HepG2 (cell line): ENCODE measurements around the gene IFNA17. TPM values are rescaled to one million over a fixed set of nuclear protein-coding genes. Genes with fewer than 3 reads are reported as not detected.

Source experiments
- ATAC-seq: fragments of 200-7000 bp; cut with Tn5 transposase; 3 replicates; pipeline ENCODE4 v1.9.1; 2020; ENCODE audit warnings: mild to moderate bottlenecking, moderate library complexity
- BruUV-seq: library from RNA; stranded (reverse); fragments of 400-500 nt; replicated peaks from 2 replicates; lab custom pipeline; 2021; lab: Mats Ljungman, UMichigan
- CTCF ChIA-PET: fragments of 300-600 bp; formaldehyde crosslinking; extraction: SDS; loops from one replicate; lab custom pipeline; 2021; ENCODE audit warnings: low total read pairs, inconsistent platforms, low intra/inter-chr PET ratio; lab: Yijun Ruan, JAX
- POLR2A ChIA-PET: fragments of 350-600 bp; sonication (Branson Sonifier 250); formaldehyde crosslinking; loops from one replicate; lab custom pipeline; 2020; ENCODE audit warnings: antibody characterized with exemption, inconsistent platforms; lab: Yijun Ruan, JAX
- DNase-seq: peaks from one replicate; pipeline ENCODE4 v3.0.0-alpha.2; 2015; ENCODE audit warnings: low spot score
- FAIRE-seq: peaks from 3 replicates; lab custom pipeline; 2011; peaks lifted over from hg19 to GRCh38; lab: Jason Lieb, UNC
- H2AFZ ChIP-seq: one replicate; pipeline ENCODE4 v1.6.1; 2011; ENCODE audit warnings: low read length, inconsistent platforms
- H3K27ac ChIP-seq: fragments of 300-600 bp; 3 replicates; pipeline ENCODE4 v1.8.0; 2011; ENCODE audit warnings: mixed run types, mild to moderate bottlenecking, mixed read lengths, low read length, inconsistent platforms; ENCODE audit not compliant: insufficient read depth; ENCODE audit errors: extremely low read length
- H3K27me3 ChIP-seq, 2 experiments: fragments of 200-600 bp in 1 of 2; 2 replicates in 1 of 2; 3 replicates in 1 of 2; pipeline versions ENCODE4 v1.6.0 to v1.8.0; 2011; ENCODE audit warnings: low read length in 2 of 2, mild to moderate bottlenecking in 2 of 2, moderate library complexity in 2 of 2, inconsistent platforms in 1 of 2; ENCODE audit not compliant: insufficient read depth in 2 of 2, control insufficient read depth in 1 of 2
- H3K36me3 ChIP-seq, 2 experiments: fragments of 200-600 bp in 1 of 2; replicated peaks in 1 of 2; 2 replicates in 1 of 2; 3 replicates in 1 of 2; pipeline versions ENCODE4 v1.5.1 to v1.8.0; 2011; ENCODE audit warnings: low read length in 2 of 2, inconsistent platforms in 1 of 2; ENCODE audit not compliant: insufficient read depth in 2 of 2, control insufficient read depth in 1 of 2
- H3K4me1 ChIP-seq: 2 replicates; pipeline ENCODE4 v1.5.1; 2012; ENCODE audit warnings: low read length, inconsistent platforms; ENCODE audit not compliant: insufficient read depth
- H3K4me2 ChIP-seq: 2 replicates; pipeline ENCODE4 v1.6.0; 2011; ENCODE audit warnings: low read depth, low read length, inconsistent platforms
- H3K4me3 ChIP-seq, 3 experiments: fragments of 200-600 bp in 1 of 3; sonication (generic), shearing (Covaris generic) in 1 of 3; replicated peaks in 1 of 3; 2 replicates each; pipeline ENCODE4 v1.5.1; 2011 to 2016; ENCODE audit warnings: low read length in 3 of 3, inconsistent platforms in 2 of 3, low read depth in 2 of 3, mild to moderate bottlenecking in 2 of 3, control low read depth in 1 of 3, mixed read lengths in 1 of 3; ENCODE audit not compliant: insufficient read depth in 1 of 3
- H3K79me2 ChIP-seq: one replicate; pipeline ENCODE4 v1.6.1; 2011; ENCODE audit warnings: low read length, inconsistent platforms; ENCODE audit not compliant: insufficient read depth
- H3K9ac ChIP-seq: 2 replicates; pipeline ENCODE4 v1.6.0; 2011; ENCODE audit warnings: mild to moderate bottlenecking, low read depth, low read length, inconsistent platforms; ENCODE audit not compliant: insufficient read depth
- H3K9me3 ChIP-seq: 2 replicates; pipeline ENCODE4 v1.5.1; 2012; ENCODE audit warnings: mild to moderate bottlenecking, low read length
- H4K20me1 ChIP-seq: 2 replicates; pipeline ENCODE4 v1.6.0; 2011; ENCODE audit warnings: inconsistent platforms, mild to moderate bottlenecking, low read length, moderate library complexity; ENCODE audit not compliant: insufficient read depth
- IKZF1 ChIP-seq: fragments of 450-650 bp; IDR thresholded peaks from 2 replicates; pipeline ENCODE4 v1.7.1; 2016
- ZBTB4 ChIP-seq: sonication (generic); formaldehyde crosslinking; IDR thresholded peaks from 2 replicates; pipeline ENCODE4 v1.4.0; 2020; ENCODE audit warnings: missing genetic modification reagents, mild to moderate bottlenecking, borderline replicate concordance
- ZNF549 ChIP-seq: sonication (generic); formaldehyde crosslinking; IDR thresholded peaks from 2 replicates; pipeline ENCODE4 v1.5.0; 2020; ENCODE audit warnings: missing genetic modification reagents
- ZSCAN9 ChIP-seq: IDR thresholded peaks from 2 replicates; pipeline ENCODE4 v1.6.1; 2016; ENCODE audit warnings: borderline replicate concordance
- WGBS: methylation state at CpG from one replicate; pipeline ENCODE4 v1.1.6; 2017; ENCODE audit warnings: low lambda C conversion rate; 5-methylcytosine and 5-hydroxymethylcytosine counted together
- in situ Hi-C: cut with HindIII; loops from 2 replicates; pipeline ENCODE4 v1.10.0; 2017; ENCODE audit warnings: low pct_unique_long_range_greater_than_20kb; ENCODE audit not compliant: extremely low pct_ligation_motif_present
- intact Hi-C: fragments of 100-400 bp; cut with micrococcal nuclease; formaldehyde crosslinking; loops from one replicate; pipeline ENCODE4 v1.10.0; 2022; ENCODE audit not compliant: unreplicated experiment
- polyA plus RNA-seq, 8 experiments: library from polyadenylated mRNA; depleted of rRNA in 3 of 8; stranded (reverse) in 7 of 8; unstranded in 1 of 8; fragments of >200 nt; fragmentation: Illumina TruSeq in 4 of 8; extraction: Trizol in 4 of 8; gene quantifications; 2 replicates each; pipeline versions ENCODE4 v1.2.1 to v1.2.3, GENCODE V29; 2011 to 2016; ENCODE audit warnings: low read depth in 4 of 8, missing spikeins in 1 of 8, mixed read lengths in 1 of 8; ENCODE audit not compliant: insufficient read depth in 1 of 8
- total RNA-seq, 5 experiments: library from RNA; depleted of rRNA; stranded (reverse); fragments of >200 nt; fragmentation: Illumina TruSeq; extraction: Trizol; gene quantifications; 2 replicates each; pipeline ENCODE4 v1.2.3, GENCODE V29; 2016; ENCODE audit warnings: low read depth in 1 of 5

IFNA17 gene
- total and polyA plus RNA-seq, 2 of the 13 experiments (the other 11 are each of a cell fraction or from before 2014, with no cell fraction given): not detected

- CTCF ChIA-PET: no interaction called here
- intact Hi-C loops: no loop called here
- Histone ChIP-seq H3K4me1 (no peaks in the 10 kb centered on the region), H3K27ac (no peak overlapping the region), H3K36me3 (no peaks in the 10 kb centered on the region), H3K9me3 (no peaks in the 10 kb centered on the region), H2AFZ (no peak overlapping the region), H3K79me2 (no peaks in the 10 kb centered on the region), H3K27me3 (no peaks in the 10 kb centered on the region)
- no peak for DNase-seq
- POLR2A ChIA-PET: no interaction called here
- FAIRE-seq: no peak
- TF ChIP-seq IKZF1: no peak
- no peak for TF ChIP-seq ZBTB4 (CRISPR knock-in tag)
- no peak for TF ChIP-seq ZNF549 (CRISPR knock-in tag)
- TF ChIP-seq ZSCAN9 (CRISPR knock-in tag): no peak
- TF ChIP-seq, all 625 proteins: peak for 0
- no peak overlapping the region for H3K4me3 ChIP-seq
- BruUV-seq: no TSS peak
- H4K20me1 ChIP-seq: no peaks in the 10 kb centered on the region
- no peak overlapping the region for H3K9ac ChIP-seq
- no peak overlapping the region for H3K4me2 ChIP-seq
- ATAC-seq: no peak
- in situ Hi-C loops: no loop called here
- 0% methylated on average over 1 of the region's 1 CpG for WGBS
Measured at GRCh38 chr9:21265421-21266189, 37.6 kb upstream of the IFNA17 start.
